Cardiac muscle cell (in vitro differentiated cells and primary cell): ENCODE results near the gene NPLOC4. TPM values are rescaled to one million over a fixed set of nuclear protein-coding genes. Genes with fewer than 3 reads are reported as not detected.
"Not testable (repeated sequence)": the region's sequence is repeated elsewhere in the genome, so short reads cannot be mapped to it uniquely, and the experiment has no call there.

ENCODE experiments used
- DNase-seq, 2 donors: peaks; one replicate each; pipeline versions ENCODE4 v3.0.0 to v3.0.0-alpha.2; 2010 to 2017; ENCODE audit warnings: low read depth in 1 of 2, low spot score in 1 of 2
- H3K27ac ChIP-seq: fragments of 200-600 bp; sonication (generic); 2 replicates; pipeline ENCODE4 v1.5.1; 2016
- H3K27me3 ChIP-seq: fragments of 200-600 bp; sonication (generic); 2 replicates; pipeline ENCODE4 v1.6.0; 2016; ENCODE audit warnings: control low read depth
- H3K36me3 ChIP-seq: fragments of 200-600 bp; sonication (generic); 2 replicates; pipeline ENCODE4 v1.5.1; 2016; ENCODE audit warnings: control low read depth
- H3K4me1 ChIP-seq: fragments of 200-600 bp; sonication (generic); 2 replicates; pipeline ENCODE4 v1.8.1; 2017; ENCODE audit warnings: low read depth, mild to moderate bottlenecking, mixed run types
- H3K4me3 ChIP-seq: fragments of 200-600 bp; sonication (generic); 2 replicates; pipeline ENCODE4 v1.5.1; 2016; ENCODE audit warnings: mild to moderate bottlenecking
- H3K9me3 ChIP-seq: fragments of 200-600 bp; sonication (generic); 2 replicates; pipeline ENCODE4 v1.5.1; 2017; ENCODE audit warnings: low read depth, mild to moderate bottlenecking, control low read depth
- CTCF ChIP-seq: IDR thresholded peaks from 2 replicates; pipeline ENCODE4 v1.5.1; 2012; ENCODE audit warnings: low read depth, mild to moderate bottlenecking, low read length
- polyA plus RNA-seq: library from polyadenylated mRNA; unstranded; fragments of >200 nt; fragmentation: Nextera tagmentation; extraction: Ambion mirVana; gene quantifications from 2 replicates; pipeline ENCODE4 v1.2.1, GENCODE V29; 2016
- total RNA-seq: library from RNA; depleted of rRNA; stranded (reverse); fragments of >200 nt; gene quantifications from 2 replicates; pipeline ENCODE4 v1.2.3, GENCODE V29; 2016

NPLOC4 gene
- total and polyA plus RNA-seq, 2 experiments from 2014 or later = 51.5 to 53.8 TPM

- no peak for DNase-seq
- peaks cover 15% of the 10 kb centered on the region for H3K27me3 ChIP-seq
- no peaks in the 10 kb centered on the region for H3K9me3 ChIP-seq
- peaks cover 3% of the 10 kb centered on the region for H3K4me1 ChIP-seq
- TF ChIP-seq CTCF = no peak
- H3K27ac ChIP-seq = no peak overlapping the region
- H3K36me3 ChIP-seq = peaks cover 2% of the 10 kb centered on the region
- no peak overlapping the region for H3K4me3 ChIP-seq
Measured at GRCh38 chr17:81535480-81536298, 101.2 kb downstream of the NPLOC4 start.

DNA sequence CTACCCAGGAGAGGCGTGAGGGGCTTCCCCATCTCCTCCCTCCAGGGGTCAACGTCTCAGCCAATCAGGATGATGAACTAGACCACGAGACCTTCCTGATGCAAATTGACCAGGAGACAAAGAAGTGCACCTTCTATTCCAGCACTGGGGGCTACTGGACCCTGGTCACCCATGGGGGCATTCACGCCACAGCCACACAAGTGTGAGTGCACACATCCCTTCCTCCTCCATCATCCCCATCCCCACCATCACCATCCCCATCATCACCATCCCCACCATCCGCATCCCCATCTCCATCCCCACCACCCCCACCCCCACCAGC lies 101.9 kb downstream of the NPLOC4 start:
- no peak for DNase-seq
- TF ChIP-seq CTCF = no peak
- Histone ChIP-seq H3K27ac (no peak overlapping the region), H3K27me3 (peaks cover 15% of the 10 kb centered on the region), H3K4me1 (peaks cover 3% of the 10 kb centered on the region), H3K4me3 (no peak overlapping the region), H3K9me3 (no peaks in the 10 kb centered on the region), H3K36me3 (no peaks in the 10 kb centered on the region)

DNA sequence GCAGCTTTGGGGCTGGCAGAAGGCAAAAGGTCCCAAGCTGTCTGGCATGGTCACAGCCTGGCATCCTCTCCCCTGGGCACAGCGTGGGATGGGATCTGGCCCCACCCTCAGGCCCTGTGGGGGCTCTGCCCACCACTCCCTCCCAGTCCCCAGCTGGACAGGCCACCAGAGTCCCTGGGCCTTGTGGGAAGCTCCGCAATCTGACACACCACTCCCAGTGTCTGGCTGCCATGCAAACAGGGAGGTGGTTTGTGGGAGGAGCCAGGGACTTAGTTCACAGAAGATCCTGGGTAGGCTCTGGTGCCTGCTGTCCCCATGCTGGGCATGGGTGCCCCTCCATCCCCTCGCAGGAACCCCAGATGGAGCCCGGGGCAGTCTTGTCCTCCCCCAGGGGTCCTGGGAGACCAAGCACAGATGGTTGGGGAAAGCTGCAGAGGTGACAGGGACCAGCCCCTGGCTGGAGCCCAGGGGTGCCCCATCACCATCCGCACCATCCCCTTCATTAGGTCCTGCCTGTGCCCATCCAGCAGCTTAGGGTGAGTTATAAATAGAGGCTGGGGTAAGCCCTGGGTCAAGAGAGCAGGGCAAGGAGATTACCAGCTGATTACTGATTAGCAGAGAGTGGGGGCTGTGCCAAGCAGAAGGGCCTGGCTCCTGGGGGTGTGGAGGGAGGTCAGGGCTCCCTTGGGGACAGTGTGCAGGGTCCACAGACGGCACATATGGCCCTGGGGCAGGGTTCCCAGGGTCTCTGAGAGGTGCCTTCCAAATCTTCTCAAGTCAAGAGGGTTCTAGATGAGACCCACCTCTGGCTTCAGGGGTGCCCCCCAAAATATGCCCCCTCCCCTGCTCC lies 102.5 kb downstream of the NPLOC4 start:
- peaks cover 3% of the 10 kb centered on the region for H3K4me1 ChIP-seq
- H3K9me3 ChIP-seq = no peaks in the 10 kb centered on the region
- no peak overlapping the region for H3K27ac ChIP-seq
- no peak for DNase-seq
- TF ChIP-seq CTCF = no peak
- no peaks in the 10 kb centered on the region for H3K36me3 ChIP-seq
- peaks cover 15% of the 10 kb centered on the region for H3K27me3 ChIP-seq
- H3K4me3 ChIP-seq = no peak overlapping the region

- TF ChIP-seq CTCF = no peak
- peaks cover 3% of the 10 kb centered on the region for H3K4me1 ChIP-seq
- no peak overlapping the region for H3K4me3 ChIP-seq
- H3K9me3 ChIP-seq = no peaks in the 10 kb centered on the region
- H3K27me3 ChIP-seq = peaks cover 15% of the 10 kb centered on the region
- H3K27ac ChIP-seq = no peak overlapping the region
- no peaks in the 10 kb centered on the region for H3K36me3 ChIP-seq
- no peak for DNase-seq
Measured at GRCh38 chr17:81533339-81534141, 103.4 kb downstream of the NPLOC4 start.

GRCh38 chr17:81532490-81533287 lies 104.2 kb downstream of the NPLOC4 start:
- H3K4me3 ChIP-seq = no peak overlapping the region
- no peak overlapping the region for H3K27ac ChIP-seq
- H3K36me3 ChIP-seq = no peaks in the 10 kb centered on the region
- peaks cover 3% of the 10 kb centered on the region for H3K4me1 ChIP-seq
- no peaks in the 10 kb centered on the region for H3K9me3 ChIP-seq
- no peak for TF ChIP-seq CTCF
- peaks cover 15% of the 10 kb centered on the region for H3K27me3 ChIP-seq
- no peak for DNase-seq

- not testable (repeated sequence) for H3K4me1 ChIP-seq, H3K4me3 ChIP-seq, DNase-seq, H3K9me3 ChIP-seq, H3K36me3 ChIP-seq, H3K27ac ChIP-seq
- H3K27me3 ChIP-seq = peaks cover 13% of the 10 kb centered on the region
Measured at GRCh38 chr17:81531998-81532404, 104.9 kb downstream of the NPLOC4 start.

DNA sequence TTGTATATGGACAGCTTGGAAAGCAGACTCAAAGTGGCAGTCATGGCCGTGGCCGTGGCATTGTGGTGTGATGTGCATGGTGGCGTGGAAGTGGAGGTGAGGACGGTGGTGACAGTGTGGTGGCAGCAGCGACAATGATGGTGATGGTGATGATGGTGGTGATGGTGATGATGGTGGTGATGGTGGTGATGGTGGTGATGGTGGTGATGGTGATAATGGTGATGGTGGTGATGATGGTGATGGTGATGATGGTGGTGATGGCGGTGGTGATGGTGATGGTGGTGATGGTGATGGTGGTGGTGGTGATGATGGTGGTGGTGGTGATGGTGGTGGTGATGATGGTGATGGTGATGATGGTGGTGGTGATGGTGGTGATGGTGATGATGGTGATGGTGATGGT lies 105.9 kb downstream of the NPLOC4 start:
- H3K27me3 ChIP-seq, H3K9me3 ChIP-seq, H3K4me3 ChIP-seq, H3K27ac ChIP-seq, H3K36me3 ChIP-seq, H3K4me1 ChIP-seq, DNase-seq: not testable (repeated sequence)
